Neural crest cell (in vitro differentiated cells): Measurements from ENCODE around the gene RAB1B. TPM values are rescaled to one million over a fixed set of nuclear protein-coding genes. Genes with fewer than 3 reads are reported as not detected.
A peak's percentile ranks its signal among the peaks of the same experiment; 100 is the strongest.

Experiments
- DNase-seq: peaks from one replicate; pipeline ENCODE4 v3.0.0; 2021; ENCODE audit warnings: low read depth, mixed read lengths, low spot score
- H3K27ac Mint-ChIP-seq: one replicate; pipeline ENCODE4 v1.8.0; 2021; ENCODE audit warnings: mild to moderate bottlenecking, mixed read lengths; ENCODE audit not compliant: unreplicated experiment
- H3K27me3 Mint-ChIP-seq: 2 replicates; pipeline ENCODE4 v1.8.0; 2021; ENCODE audit warnings: low read depth, mild to moderate bottlenecking, mixed read lengths
- H3K36me3 Mint-ChIP-seq: 2 replicates; pipeline ENCODE4 v1.8.0; 2021; ENCODE audit warnings: low read depth, mild to moderate bottlenecking, mixed read lengths
- H3K4me1 Mint-ChIP-seq: 2 replicates; pipeline ENCODE4 v1.8.0; 2021; ENCODE audit warnings: mixed read lengths
- H3K4me3 Mint-ChIP-seq: one replicate; pipeline ENCODE4 v1.8.0; 2021; ENCODE audit warnings: mild to moderate bottlenecking, mixed read lengths
- H3K9me3 Mint-ChIP-seq: 2 replicates; pipeline ENCODE4 v1.8.0; 2021; ENCODE audit warnings: mixed read lengths
- CTCF ChIP-seq: fragments of 200-600 bp; sonication (generic); conservative IDR thresholded peaks from 2 replicates; pipeline ENCODE4 v1.5.0; 2021; ENCODE audit warnings: antibody characterized with exemption, mild to moderate bottlenecking
- total RNA-seq: library from RNA; stranded (reverse); gene quantifications from 2 replicates; pipeline ENCODE4 v1.2.1, GENCODE V29; 2021

The RAB1B gene
- total RNA-seq, 1 donor from 2014 or later = 116 TPM

GRCh38 chr11:66279092-66279734 lies 10.8 kb downstream of the RAB1B start:
- peak overlapping the region; percentile 90 for H3K4me3 Mint-ChIP-seq
- DNase-seq = no peak
- no peak for TF ChIP-seq CTCF
- H3K27me3 Mint-ChIP-seq = peaks cover 20% of the 10 kb centered on the region
- H3K9me3 Mint-ChIP-seq = no peaks in the 10 kb centered on the region
- H3K36me3 Mint-ChIP-seq = no peaks in the 10 kb centered on the region
- H3K4me1 Mint-ChIP-seq = peaks cover 46% of the 10 kb centered on the region
- H3K27ac Mint-ChIP-seq = peak overlapping the region; percentile 88

GRCh38 chr11:66280428-66280827 lies 12.0 kb downstream of the RAB1B start:
- Mint-ChIP-seq H3K4me3 (peak overlapping the region; percentile 90), H3K27ac (no peak overlapping the region), H3K36me3 (no peaks in the 10 kb centered on the region), H3K4me1 (peaks cover 46% of the 10 kb centered on the region), H3K9me3 (no peaks in the 10 kb centered on the region), H3K27me3 (peaks cover 20% of the 10 kb centered on the region)
- no peak for DNase-seq
- no peak for TF ChIP-seq CTCF

DNA sequence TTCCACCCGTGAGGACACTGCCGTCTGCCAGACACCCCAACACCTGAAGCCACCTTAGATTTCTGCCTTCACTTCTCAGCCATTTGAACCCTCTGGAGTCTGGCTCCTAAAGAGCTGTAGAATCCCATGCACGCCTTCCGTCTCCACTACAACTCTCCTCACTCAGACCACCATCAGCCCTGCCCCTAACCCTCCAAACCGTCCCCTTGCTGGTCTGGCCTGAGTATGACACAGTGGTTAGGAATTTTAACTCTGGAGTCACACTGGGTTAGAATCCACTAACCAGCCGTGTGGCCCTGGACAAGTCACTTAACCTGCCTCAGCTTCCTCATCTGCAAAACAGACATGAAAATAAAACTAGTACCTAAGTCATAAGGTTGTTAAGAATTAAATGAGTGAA lies 12.6 kb downstream of the RAB1B start:
- peak overlapping the region; percentile 90 for H3K4me3 Mint-ChIP-seq
- H3K27me3 Mint-ChIP-seq = peaks cover 20% of the 10 kb centered on the region
- no peaks in the 10 kb centered on the region for H3K9me3 Mint-ChIP-seq
- no peaks in the 10 kb centered on the region for H3K36me3 Mint-ChIP-seq
- no peak for TF ChIP-seq CTCF
- peaks cover 46% of the 10 kb centered on the region for H3K4me1 Mint-ChIP-seq
- H3K27ac Mint-ChIP-seq = no peak overlapping the region
- no peak for DNase-seq

- H3K9me3 Mint-ChIP-seq = no peaks in the 10 kb centered on the region
- H3K27ac Mint-ChIP-seq = no peak overlapping the region
- H3K4me1 Mint-ChIP-seq = peaks cover 46% of the 10 kb centered on the region
- TF ChIP-seq CTCF = no peak
- DNase-seq = no peak
- H3K36me3 Mint-ChIP-seq = no peaks in the 10 kb centered on the region
- H3K4me3 Mint-ChIP-seq = peak overlapping the region; percentile 90
- peaks cover 19% of the 10 kb centered on the region for H3K27me3 Mint-ChIP-seq
Measured at GRCh38 chr11:66281776-66282467, 13.5 kb downstream of the RAB1B start.

DNA sequence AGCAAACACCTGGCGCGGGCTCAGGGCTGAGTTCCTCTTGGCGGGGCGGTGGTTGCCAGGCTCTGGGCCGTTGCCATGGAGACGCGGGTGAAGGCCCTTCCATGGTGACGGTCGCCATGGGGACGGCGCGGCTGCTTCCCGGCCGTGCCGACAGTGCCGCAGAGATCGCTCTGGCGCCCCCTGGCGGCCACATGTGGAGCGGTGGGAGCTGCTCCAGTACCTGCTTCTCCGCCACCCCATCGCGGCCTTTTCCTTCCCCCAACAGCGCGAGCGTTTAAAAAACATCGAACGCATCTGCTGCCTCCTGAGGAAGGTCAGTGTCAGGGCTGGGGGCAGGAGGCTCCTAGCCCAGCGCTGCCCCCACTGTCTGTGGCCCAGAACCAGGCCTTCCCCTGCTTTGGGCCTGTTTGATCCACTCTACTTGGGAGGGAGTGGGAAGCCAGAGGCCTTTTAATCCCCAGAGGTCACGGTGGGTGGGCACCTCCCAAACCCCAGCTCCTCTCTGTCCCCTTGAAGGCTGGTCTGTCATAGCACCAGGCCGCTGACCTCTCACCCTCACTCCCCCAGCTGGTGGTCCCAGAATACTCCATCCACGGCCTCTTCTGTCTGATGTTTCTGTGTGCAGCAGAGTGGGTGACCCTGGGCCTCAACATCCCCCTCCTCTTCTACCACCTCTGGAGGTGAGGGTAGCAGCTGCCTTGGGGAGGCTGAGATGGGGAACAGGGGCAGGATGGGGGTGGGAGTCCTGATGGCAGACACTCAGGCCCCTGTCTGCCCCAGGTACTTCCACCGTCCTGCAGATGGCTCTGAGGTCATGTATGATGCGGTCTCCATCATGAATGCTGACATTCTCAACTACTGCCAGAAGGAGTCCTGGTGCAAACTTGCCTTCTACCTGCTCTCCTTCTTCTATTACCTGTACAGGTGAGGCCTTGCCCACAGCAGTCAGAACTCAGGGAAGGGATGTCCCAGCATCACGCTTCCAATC lies 14.3 kb downstream of the RAB1B start:
- peaks cover 15% of the 10 kb centered on the region for H3K27me3 Mint-ChIP-seq
- TF ChIP-seq CTCF = peak; percentile 97
- peak; percentile 99 for DNase-seq
- peaks cover 46% of the 10 kb centered on the region for H3K4me1 Mint-ChIP-seq
- no peak overlapping the region for H3K27ac Mint-ChIP-seq
- H3K36me3 Mint-ChIP-seq = no peaks in the 10 kb centered on the region
- no peaks in the 10 kb centered on the region for H3K9me3 Mint-ChIP-seq
- H3K4me3 Mint-ChIP-seq = peak overlapping the region; percentile 90
